Epithelial cell of proximal tubule (primary cell): Measurements from ENCODE around the gene TMEM123. TPM values are rescaled to one million over a fixed set of nuclear protein-coding genes. Genes with fewer than 3 reads are reported as not detected.

Experiments used
- DNase-seq: peaks from one replicate; pipeline ENCODE4 v3.0.0-alpha.2; 2011; ENCODE audit warnings: low read depth
- H3K4me3 ChIP-seq: 2 replicates; pipeline ENCODE4 v1.5.1; 2011; ENCODE audit warnings: low read depth, mild to moderate bottlenecking, low read length
- total RNA-seq: library from RNA; depleted of rRNA; stranded (reverse); fragments of >200 nt; gene quantifications from 2 replicates; pipeline ENCODE4 v1.2.3, GENCODE V29; 2015
- TF ChIP-seq, protein P1 (sequence below): conservative IDR thresholded peaks from 2 replicates; pipeline ENCODE4 v1.5.1; 2012; ENCODE audit warnings: low read depth, mild to moderate bottlenecking, low read length

TMEM123 gene
- total RNA-seq, 1 donor from 2014 or later: 137 TPM

DNA sequence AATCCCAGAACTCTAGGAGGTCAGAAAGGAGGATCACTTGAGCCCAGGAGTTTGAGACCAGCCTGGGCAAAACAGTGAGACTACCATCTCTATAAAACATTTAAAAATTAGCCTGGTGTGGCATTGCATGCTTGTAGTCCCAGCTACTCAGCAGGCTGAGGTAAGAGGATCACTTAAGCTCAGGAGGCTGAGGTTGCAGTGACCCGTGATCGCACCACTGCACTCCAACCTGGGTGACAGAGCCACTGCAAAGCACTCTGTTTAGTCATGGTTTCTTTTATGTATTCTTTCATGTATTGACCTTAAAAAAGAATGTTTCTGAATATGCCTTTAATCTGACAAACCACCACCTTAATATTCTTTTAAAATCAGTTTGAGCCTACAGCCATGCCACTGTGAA, 53.4 kb downstream of the TMEM123 start:
- DNase-seq: no peak
- TF ChIP-seq, protein P1, sequence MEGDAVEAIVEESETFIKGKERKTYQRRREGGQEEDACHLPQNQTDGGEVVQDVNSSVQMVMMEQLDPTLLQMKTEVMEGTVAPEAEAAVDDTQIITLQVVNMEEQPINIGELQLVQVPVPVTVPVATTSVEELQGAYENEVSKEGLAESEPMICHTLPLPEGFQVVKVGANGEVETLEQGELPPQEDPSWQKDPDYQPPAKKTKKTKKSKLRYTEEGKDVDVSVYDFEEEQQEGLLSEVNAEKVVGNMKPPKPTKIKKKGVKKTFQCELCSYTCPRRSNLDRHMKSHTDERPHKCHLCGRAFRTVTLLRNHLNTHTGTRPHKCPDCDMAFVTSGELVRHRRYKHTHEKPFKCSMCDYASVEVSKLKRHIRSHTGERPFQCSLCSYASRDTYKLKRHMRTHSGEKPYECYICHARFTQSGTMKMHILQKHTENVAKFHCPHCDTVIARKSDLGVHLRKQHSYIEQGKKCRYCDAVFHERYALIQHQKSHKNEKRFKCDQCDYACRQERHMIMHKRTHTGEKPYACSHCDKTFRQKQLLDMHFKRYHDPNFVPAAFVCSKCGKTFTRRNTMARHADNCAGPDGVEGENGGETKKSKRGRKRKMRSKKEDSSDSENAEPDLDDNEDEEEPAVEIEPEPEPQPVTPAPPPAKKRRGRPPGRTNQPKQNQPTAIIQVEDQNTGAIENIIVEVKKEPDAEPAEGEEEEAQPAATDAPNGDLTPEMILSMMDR: no peak
- H3K4me3 ChIP-seq: no peak overlapping the region

DNA sequence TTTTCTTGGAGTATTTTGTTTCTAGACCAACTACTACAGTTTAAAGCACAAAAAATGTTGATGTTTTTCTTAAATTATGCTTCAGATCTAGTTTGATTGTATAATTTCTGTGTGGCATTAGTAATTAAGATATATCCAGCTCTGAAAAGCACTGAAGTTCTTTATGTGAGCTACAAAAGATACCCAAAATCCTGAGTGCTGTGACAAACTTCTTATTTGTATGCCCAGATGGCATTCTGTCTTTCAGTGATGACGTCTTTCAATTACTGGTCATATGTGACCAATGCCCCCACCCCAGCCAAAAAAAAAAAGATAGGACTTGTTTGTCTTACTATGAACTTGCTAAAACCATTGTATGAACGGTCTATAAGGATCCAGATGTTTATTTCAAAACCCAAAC, 54.3 kb downstream of the TMEM123 start:
- H3K4me3 ChIP-seq: no peak overlapping the region
- TF ChIP-seq, protein P1: no peak
- no peak for DNase-seq

DNA sequence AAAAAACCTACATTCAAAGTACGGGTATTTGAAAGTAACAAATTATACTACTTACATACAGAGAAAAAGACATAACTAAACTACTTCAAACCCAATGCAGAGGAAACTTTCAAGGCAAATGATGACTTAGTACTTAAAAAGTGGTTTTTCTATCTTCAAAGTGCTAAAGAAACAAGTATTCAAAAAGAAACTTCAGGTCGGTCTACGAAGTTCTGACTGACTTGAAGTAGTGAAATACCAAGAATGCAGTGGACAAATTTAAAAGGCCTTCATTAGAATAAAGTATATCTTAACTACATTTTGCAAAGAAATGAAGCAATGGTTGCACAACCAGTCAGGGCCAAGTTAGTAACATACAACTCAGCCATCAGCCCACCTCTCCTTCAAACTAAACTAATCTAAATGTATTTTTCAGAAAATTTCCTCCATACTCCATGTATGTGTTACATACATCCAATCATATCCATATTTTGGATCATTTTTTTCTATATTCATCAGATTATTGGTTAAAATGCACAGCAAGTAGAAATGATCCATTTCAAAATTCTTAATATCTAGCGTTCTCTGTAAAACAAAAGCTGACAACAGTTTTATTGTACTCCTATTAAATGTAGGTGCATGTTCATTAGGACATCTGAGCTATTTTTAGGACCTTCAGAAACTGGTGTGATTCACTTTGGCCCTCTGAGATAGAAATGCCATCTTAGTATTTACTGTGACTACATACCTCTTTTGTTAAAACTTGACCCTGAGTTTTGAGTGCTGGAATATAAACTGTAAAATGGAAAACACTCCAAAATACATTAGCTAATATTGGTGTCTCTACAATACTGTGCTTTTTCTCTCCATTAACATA, 55.6 kb downstream of the TMEM123 start:
- no peak overlapping the region for H3K4me3 ChIP-seq
- no peak for DNase-seq
- TF ChIP-seq, protein P1: no peak

DNA sequence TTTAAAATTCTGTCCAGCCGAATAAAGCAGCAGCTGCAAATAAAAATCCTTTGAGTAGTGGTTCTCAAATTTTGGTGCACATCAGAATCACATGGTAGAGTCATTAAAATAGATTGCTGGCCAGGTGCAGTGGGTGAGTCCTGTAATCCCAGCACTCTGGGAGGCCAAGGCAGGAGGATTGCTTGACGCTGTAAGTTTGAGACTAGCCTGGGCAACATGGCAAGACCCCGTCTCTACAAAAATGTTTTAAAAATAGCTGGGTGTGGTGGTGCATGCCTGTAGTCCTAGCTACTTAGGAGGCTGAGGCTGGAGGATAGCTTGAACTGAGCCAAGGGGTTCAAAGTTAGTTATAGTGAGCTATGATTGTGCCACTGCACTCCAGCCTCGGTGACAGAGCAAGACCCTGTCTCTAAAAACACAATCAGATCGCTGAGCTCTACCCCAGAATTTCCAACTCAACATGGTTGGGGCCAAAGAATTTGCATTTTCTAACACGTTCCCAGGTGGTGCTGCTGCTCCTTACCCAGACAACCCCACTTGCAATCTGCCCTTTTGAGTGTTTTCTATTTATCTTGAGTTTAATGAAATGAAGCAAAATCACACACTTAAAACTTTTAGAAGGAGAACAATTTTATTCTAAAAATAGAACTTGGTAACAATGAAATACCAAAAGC, 56.7 kb downstream of the TMEM123 start:
- no peak overlapping the region for H3K4me3 ChIP-seq
- DNase-seq: no peak
- TF ChIP-seq, protein P1: no peak

DNA sequence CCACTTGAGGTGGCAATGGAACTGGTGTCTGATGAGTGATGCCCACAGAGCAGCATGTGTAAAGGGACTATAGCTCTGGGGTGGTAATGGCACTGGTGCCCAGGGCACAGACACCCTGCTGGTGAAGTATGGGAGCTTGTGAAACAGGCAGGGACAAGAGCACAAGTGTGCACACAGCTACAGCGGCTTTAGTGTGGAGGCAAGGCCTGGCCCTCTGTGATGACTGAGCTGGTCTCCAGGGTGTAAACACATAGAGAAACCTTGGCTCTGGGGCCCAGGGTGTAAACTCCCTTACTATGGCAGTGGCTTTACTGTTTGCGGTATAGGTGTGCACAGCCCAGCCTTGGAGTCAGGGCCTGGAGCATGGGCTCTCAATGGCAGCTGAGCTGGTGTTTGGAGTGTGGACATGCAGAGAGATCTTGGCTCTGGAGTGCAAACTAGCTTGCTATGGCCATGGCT, 59.3 kb downstream of the TMEM123 start:
- H3K4me3 ChIP-seq: no peak overlapping the region
- TF ChIP-seq, protein P1: no peak
- DNase-seq: no peak

DNA sequence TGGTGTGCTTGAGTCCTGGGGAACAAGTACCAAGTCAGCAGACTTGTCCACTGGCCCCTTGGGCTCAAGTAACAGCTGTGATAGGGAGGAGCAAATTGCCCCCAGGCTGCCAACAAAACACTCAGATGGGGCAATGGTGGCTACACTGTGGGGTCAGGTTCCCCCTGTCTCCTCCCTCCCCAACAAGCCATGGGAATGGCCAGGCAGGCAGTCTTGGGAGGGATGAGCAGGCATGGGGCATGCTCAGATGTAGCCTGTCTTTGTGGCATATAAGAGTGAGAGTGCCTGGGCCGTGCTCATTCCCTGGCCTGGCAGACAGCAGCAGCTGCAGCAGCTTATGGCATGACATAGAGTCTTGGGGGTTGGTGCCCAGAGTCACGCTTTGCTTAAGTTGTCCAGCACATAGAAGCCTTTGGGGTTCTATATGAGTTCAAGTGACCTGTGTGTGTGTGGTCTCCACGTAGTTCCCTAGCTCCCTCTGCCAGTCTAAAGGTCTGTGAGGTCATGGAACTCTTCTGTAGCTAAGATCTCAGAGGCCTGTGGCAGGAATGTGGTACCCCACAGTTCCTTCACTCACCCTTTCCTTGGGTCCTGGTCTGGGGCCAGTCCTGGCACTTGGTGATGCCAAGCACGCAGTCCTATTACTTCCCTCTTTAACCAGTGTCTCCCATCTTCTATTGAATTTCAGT, 60.9 kb downstream of the TMEM123 start:
- DNase-seq: no peak
- TF ChIP-seq, protein P1: no peak
- no peak overlapping the region for H3K4me3 ChIP-seq
